Measurements from ENCODE around the gene HTT-AS. TPM values are rescaled to one million over a fixed set of nuclear protein-coding genes. Genes with fewer than 3 reads are reported as not detected.

HTT-AS gene
- not detected for total RNA-seq

- peaks cover 20 to 49% (median 23%) of the 10 kb centered on the region in 4 donors for H3K4me1 ChIP-seq
- TF ChIP-seq EP300 (IDR thresholded peaks at IDR 0.05) = no peak
- TF ChIP-seq CTCF (IDR thresholded peaks at IDR 0.05) = peak in 4 of 6 experiments; percentile 29 to 59 (median 54)
- peak in 3 of 4 donors; percentile 59 to 86 (median 86) for TF ChIP-seq POLR2A (IDR thresholded peaks at IDR 0.05)
- TF ChIP-seq POLR2AphosphoS5 (IDR thresholded peaks at IDR 0.05) = peak; percentile 73 to 79
- no peaks in the 10 kb centered on the region for H3K9me3 ChIP-seq
- H3K27ac ChIP-seq = peak within 1 kb of the TSS; percentile 85 to 96 (median 92)
- H3K4me3 ChIP-seq = peak within 1 kb of the TSS; percentile 69 to 99 (median 94)
- H3K27me3 ChIP-seq = no peaks in the 10 kb centered on the region
- H3K36me3 ChIP-seq = no peaks in the 10 kb centered on the region
- peak; percentile 95 to 97 for ATAC-seq (ENCODE audit: low FRiP score in 2 of 2)
- 0 to 1% methylated on average over 14 to 19 of the region's 81 CpGs for WGBS, 2 donors
- DNase-seq = peak; percentile 97 to 100
Measured at GRCh38 chr4:3074078-3074845, at the start of gene HTT-AS, which contains the start of gene HTT. TSS of gene HTT-AS (minus strand) at chr4:3074538. TSS of gene HTT (plus strand) at chr4:3074681. CDS start at chr4:3074826, 145 bp downstream.

- ATAC-seq (ENCODE audit: low FRiP score in 2 of 2) = no peak
- no peak for DNase-seq
- H3K27ac ChIP-seq = peak overlapping the region in 3 of 4 donors; percentile 32 to 76 (median 75)
- no peak overlapping the region for H3K4me3 ChIP-seq
- H3K4me1 ChIP-seq = peaks cover 15 to 27% (median 22%) of the 10 kb centered on the region in 4 donors
- peaks cover 8 to 54% (median 41%) of the 10 kb centered on the region in 4 donors for H3K36me3 ChIP-seq
- TF ChIP-seq EP300 (IDR thresholded peaks at IDR 0.05) (no peak), CTCF (IDR thresholded peaks at IDR 0.05) (no peak), POLR2AphosphoS5 (IDR thresholded peaks at IDR 0.05) (no peak), POLR2A (IDR thresholded peaks at IDR 0.05) (no peak)
- no peaks in the 10 kb centered on the region for H3K27me3 ChIP-seq
- H3K9me3 ChIP-seq = no peaks in the 10 kb centered on the region
- WGBS, 2 donors = 54 to 59% methylated on average over 3 of the region's 3 CpGs
Measured at GRCh38 chr4:3123181-3123671, 48.9 kb upstream of the HTT-AS start.

- H3K27me3 ChIP-seq = no peaks in the 10 kb centered on the region
- DNase-seq = no peak
- no peaks in the 10 kb centered on the region for H3K9me3 ChIP-seq
- 39 to 42% methylated on average over 6 to 9 of the region's 9 CpGs for WGBS, 2 donors
- no peak overlapping the region for H3K4me3 ChIP-seq
- ATAC-seq (ENCODE audit: low FRiP score in 2 of 2) = no peak
- peaks cover 15 to 27% (median 22%) of the 10 kb centered on the region in 4 donors for H3K4me1 ChIP-seq
- peaks cover 3 to 50% (median 36%) of the 10 kb centered on the region in 4 donors for H3K36me3 ChIP-seq
- TF ChIP-seq POLR2A (IDR thresholded peaks at IDR 0.05) (no peak), EP300 (IDR thresholded peaks at IDR 0.05) (peak in 1 of 4 donors; percentile 57), POLR2AphosphoS5 (IDR thresholded peaks at IDR 0.05) (peak in 1 of 2 donors; percentile 33)
- peak overlapping the region; percentile 62 to 76 (median 73) for H3K27ac ChIP-seq
Measured at GRCh38 chr4:3122081-3122563, 47.8 kb upstream of the HTT-AS start.

- Histone ChIP-seq H3K36me3 (peaks cover 6 to 50% (median 35%) of the 10 kb centered on the region in 4 donors), H3K4me1 (peaks cover 15 to 27% (median 22%) of the 10 kb centered on the region in 4 donors)
Measured at GRCh38 chr4:3121596-3121995, 47.3 kb upstream of the HTT-AS start.

More at GRCh38 chr4:3121596-3121995, 47.3 kb upstream of the HTT-AS start:
- peak overlapping the region; percentile 62 to 76 (median 73) for H3K27ac ChIP-seq
- no peak overlapping the region for H3K4me3 ChIP-seq
- no peak for TF ChIP-seq POLR2AphosphoS5 (IDR thresholded peaks at IDR 0.05)
- no peak for TF ChIP-seq CTCF (IDR thresholded peaks at IDR 0.05)
- TF ChIP-seq POLR2A (IDR thresholded peaks at IDR 0.05) = no peak
- TF ChIP-seq EP300 (IDR thresholded peaks at IDR 0.05) = no peak
- no peaks in the 10 kb centered on the region for H3K9me3 ChIP-seq
- no peaks in the 10 kb centered on the region for H3K27me3 ChIP-seq
- DNase-seq (no peak), ATAC-seq (ENCODE audit: low FRiP score in 2 of 2) (no peak)
- 91 to 100% methylated on average over 2 of the region's 2 CpGs for WGBS, 2 donors
